CD4-positive, alpha-beta T cell treated with Interleukin-4 for 1 hour (primary cell): ENCODE results near the gene GAPT.
"Not testable (repeated sequence)": the region's sequence is repeated elsewhere in the genome, so short reads cannot be mapped to it uniquely, and the experiment has no call there.

Experiments used
- DNase-seq, 2 donors: peaks; one replicate each; pipeline ENCODE4 v3.0.0-alpha.2; 2020 to 2022

Gene GAPT

DNA sequence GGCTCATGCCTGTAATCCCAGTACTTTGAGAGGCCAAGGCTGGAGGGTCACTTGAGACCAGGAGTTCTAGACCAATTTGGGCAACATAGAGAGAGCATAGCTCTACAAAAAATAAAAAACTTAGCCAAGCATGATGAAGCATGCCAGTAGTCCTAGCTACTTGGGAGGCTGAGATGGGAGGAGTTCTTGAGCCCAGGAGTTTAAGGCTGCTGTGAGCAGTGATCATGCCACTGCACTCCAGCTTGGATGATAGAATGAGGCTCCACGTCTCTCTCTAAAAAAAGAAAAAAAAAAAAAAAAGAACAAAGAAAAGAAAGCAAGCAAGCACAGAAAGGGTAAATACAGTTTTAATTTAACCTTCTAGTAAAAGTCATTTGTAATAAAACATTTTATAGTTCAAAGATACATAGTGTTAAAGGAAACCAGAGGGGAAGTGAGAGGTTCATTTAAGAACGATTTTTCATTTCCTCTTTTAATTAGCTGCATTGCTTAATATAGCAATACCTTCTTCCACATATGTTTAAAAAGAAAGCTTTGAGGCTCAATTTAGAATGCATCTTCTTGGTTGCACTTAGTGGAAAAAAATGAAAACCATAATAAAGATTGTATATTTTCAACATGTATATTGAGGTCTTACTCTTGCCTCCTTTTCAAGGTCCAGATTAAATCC, 14.9 kb downstream of the GAPT start:
- DNase-seq: no peak

DNA sequence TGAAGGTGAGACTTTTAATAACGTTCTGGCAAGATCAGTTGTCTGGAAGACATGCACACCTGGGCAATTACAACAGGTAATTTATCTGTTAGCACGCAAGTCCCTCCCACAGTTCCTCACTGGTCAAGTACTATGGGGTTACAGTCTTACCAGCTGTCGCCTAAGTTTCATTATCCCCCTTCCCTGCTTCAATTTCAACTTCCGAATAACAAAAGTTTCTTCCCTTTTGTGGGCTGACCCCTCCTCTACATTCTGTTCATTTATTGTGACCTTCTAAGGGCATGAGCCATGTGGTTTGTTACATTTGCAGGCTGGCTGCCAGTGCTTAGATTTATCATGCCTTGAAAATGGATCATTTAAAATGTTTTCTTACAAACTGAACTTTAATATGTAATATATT, 16.5 kb downstream of the GAPT start:
- DNase-seq: no peak

DNA sequence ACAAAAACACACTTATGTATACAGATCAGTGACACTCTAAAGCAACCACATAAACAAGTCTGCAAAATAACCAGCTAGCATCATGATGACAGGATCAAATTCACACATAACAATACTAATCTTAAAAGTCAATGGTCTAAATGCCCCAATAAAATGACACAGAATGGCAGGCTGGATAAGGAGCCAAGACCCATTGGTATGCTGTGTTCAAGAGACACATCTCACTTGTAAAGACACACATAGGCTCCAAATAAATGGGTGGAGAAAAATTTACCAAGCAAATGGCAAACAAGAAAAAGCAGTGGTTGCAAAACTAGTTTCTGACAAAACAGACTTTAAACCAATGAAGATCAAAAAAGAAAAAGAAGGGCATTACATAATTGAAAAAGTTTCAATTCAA, 26.0 kb downstream of the GAPT start:
- no peak for DNase-seq

DNA sequence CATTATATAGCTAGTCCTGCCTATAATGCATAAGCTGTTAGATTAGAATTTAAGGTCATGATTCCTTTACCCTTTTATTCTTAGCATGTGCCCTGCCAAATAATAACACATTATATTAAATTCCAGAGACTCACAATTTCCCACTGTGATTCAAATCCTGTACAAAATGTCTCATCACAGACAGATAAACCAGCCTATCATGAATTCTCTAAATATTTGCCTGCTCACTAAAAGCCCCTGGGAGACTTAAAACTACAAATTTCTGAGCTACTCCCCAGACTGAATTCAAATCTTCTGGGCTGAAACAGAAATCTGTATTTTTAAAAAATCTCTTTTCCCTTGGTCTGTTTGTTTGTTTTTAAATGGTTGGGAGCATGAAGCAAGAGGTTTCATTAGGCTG, 32.7 kb downstream of the GAPT start:
- DNase-seq: no peak

DNA sequence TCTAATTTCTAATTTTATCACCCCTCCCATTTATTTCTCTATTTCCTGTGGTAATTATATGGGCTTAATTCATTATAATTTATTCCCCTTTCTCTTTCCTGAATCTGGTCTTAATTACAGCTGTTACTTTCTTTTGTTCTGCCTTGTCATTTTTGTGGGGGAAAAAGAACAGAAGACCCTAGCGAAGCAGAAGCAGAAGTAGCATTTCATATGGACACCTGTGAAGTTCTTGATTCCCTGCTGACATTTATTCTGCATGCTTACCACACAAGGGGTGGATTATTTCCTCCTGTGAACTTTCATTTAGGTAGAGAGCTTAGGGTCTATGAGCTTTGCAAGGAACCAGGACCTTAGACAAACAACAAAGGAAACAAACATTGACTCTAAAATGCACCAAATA, 33.3 kb downstream of the GAPT start:
- DNase-seq: no peak

DNA sequence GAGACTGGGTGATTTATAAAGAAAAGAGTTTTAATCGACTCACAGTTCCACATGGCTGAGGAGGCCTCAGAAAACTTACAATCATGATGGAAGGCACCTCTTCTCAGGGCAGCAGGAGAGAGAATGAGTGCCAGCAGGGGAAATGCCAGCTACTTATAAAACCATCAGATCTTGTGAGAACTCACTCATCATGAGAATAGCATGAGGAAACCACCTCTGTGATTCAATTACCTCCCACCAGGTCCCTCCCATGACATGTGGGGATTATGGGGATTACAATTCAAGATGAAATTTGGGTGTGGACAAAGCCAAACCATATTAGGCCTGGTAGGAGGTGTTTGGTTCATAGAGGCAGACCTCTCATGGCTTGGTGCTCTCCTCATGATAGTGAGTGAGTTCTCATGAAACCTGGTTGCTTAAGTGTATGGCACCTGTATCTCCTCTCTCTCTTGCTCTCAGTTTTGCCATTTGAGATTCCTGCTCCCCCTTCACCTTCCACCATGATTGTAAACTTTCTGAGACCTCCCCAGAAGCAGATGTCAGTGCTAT, 39.8 kb downstream of the GAPT start:
- DNase-seq: no peak

DNA sequence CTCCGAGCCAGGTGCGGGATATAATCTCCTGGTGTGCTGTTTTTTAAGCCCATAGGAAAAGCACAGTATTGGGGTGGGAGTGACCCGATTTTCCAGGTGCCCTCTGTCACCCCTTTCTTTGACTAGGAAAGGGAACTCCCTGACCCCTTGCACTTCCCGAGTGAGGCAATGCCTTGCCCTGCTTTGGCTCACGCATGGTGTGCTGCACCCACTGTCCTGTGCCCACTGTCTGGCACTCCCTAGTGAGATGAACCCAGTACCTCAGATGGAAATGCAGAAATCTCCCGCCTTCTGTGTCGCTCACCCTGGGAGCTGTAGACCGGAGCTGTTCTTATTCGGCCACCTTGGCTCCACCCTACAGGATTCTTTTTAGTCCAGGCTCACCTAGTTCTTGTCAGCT, 50.7 kb downstream of the GAPT start:
- DNase-seq: not testable (repeated sequence)

DNA sequence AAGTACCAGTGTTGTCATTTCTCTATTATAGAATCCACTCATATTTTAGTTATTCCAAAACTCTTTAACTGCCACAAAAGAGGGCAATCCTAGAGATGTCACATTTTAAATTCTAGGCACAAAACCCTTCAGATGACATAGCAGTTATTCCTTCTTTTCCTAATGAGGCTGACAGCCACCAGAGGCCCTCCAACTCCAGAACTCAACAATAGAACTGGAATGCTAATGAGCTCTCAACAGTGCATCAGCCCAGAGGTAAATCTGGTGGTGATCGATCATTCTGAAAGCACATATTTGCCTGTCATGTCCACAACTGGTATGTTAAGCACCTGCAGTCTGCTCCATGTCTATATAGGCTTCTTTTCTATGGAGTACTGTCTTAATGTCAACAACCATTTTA, 51.5 kb downstream of the GAPT start:
- no peak for DNase-seq

DNA sequence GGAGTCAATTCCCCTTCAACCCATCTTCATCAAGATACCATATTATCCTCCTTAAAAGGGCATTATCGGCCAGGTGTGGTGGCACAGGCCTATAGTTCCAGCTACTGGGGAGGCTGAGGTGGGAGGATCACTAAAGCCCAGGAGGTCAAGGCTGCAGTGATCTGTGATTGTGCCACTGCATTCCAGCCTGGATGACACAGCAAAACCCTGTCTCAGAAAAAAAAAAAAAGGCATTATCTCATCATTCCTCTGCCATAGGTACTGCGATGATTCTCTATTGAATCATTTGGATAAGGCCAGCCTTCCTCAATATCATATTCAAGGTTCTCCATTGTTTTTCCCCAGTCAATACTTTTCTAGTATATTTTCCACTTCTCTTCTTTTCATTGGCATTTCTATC, 52.5 kb downstream of the GAPT start:
- DNase-seq: no peak

DNA sequence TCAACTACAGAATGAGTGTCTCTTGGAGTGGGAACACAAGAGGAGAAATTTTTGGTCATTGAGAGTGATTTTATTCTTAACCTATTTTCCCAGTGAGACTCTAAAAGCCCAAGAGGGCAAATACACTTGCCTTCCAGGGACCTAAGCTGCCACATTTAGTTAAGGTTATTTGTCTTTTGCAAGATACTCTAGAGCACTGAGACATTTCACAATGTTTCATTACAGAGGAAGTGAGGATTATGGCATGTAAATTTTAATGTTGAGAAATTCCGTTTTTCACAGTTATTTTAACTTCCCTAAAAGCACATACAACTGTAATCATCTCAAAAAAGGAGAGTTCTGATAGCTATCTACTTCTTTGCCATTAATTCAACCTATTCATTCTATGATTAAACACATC, 53.0 kb downstream of the GAPT start:
- DNase-seq: peak in 1 of 2 donors; percentile 17

DNA sequence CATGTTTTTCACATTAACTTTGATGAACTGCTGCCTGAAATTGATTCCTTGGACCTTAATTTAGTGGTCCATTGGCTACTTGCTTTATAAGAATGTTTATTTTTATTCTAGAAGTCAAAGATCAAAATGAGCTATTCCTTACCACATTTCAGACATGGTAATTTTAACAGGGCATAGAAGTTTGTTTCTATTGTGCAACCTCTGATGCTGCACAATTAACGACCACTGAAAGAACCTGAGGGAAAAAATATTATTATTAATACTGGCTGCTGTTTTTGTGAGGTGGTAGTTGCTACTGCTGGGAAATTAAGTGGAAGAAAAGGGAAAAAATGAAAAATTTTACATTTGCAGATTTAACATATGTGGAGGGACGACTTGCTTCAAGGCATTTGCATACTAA, 53.7 kb downstream of the GAPT start:
- no peak for DNase-seq

DNA sequence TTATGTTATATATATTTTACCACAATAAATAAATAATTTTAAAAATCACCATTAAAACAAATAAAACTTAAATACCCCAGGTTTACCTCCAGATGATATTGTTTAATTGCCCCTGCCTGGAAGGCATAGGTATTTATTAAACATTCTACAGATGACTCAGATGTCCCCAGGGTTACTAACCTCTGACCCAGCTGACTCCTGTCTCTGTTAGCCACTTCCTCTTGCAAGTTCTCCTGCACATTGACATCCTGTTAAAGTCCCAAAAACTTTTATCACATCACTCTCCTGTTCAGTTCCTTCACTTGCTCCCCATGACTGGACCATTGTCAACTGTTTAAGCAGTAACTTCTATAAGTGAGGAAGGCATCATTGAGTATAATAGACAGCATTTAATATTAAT, 54.7 kb downstream of the GAPT start:
- peak in 1 of 2 donors; percentile 41 for DNase-seq
